HepG2 (cell line): ENCODE data around the gene SOSTDC1. TPM values are rescaled to one million over a fixed set of nuclear protein-coding genes. Genes with fewer than 3 reads are reported as not detected.

Experiments used
- CBX2 ChIP-seq, 2 experiments: fragments of 200-600 bp in 1 of 2; sonication (generic); formaldehyde crosslinking in 1 of 2; IDR thresholded peaks; 2 replicates each; pipeline versions ENCODE4 v1.7.0 to v1.8.1; 2018 to 2022; ENCODE audit warnings: low read depth in 2 of 2, low read length in 1 of 2, mild to moderate bottlenecking in 1 of 2, missing genetic modification reagents in 1 of 2
- DMAP1 ChIP-seq: IDR thresholded peaks from 2 replicates; pipeline ENCODE4 v1.6.1; 2016
- HIVEP1 ChIP-seq: sonication (generic); formaldehyde crosslinking; IDR thresholded peaks from 2 replicates; pipeline ENCODE4 v1.4.0; 2020; ENCODE audit warnings: mild to moderate bottlenecking, missing genetic modification reagents
- IKZF1 ChIP-seq: fragments of 450-650 bp; IDR thresholded peaks from 2 replicates; pipeline ENCODE4 v1.7.1; 2016
- MTF1 ChIP-seq: sonication (generic); formaldehyde crosslinking; IDR thresholded peaks from 2 replicates; pipeline ENCODE4 v1.5.0; 2020; ENCODE audit warnings: missing genetic modification reagents
- NFRKB ChIP-seq: fragments of 450-650 bp; IDR thresholded peaks from 2 replicates; pipeline ENCODE4 v1.6.1; 2017
- PITX1 ChIP-seq: sonication (generic); formaldehyde crosslinking; IDR thresholded peaks from 2 replicates; pipeline ENCODE4 v1.5.1; 2020; ENCODE audit warnings: mild to moderate bottlenecking, missing genetic modification reagents
- RAD21 ChIP-seq: fragments of 450-650 bp; formaldehyde crosslinking; IDR thresholded peaks from 2 replicates; pipeline ENCODE4 v1.5.0; 2020; ENCODE audit warnings: mild to moderate bottlenecking
- REXO4 ChIP-seq: sonication (generic); formaldehyde crosslinking; IDR thresholded peaks from 2 replicates; pipeline ENCODE4 v1.8.0; 2022; ENCODE audit warnings: missing genetic modification reagents, mild to moderate bottlenecking, borderline replicate concordance
- SAFB2 ChIP-seq: sonication (generic); formaldehyde crosslinking; IDR thresholded peaks from 2 replicates; pipeline ENCODE4 v1.5.1; 2020; ENCODE audit warnings: missing genetic modification reagents, low read depth, mild to moderate bottlenecking, borderline replicate concordance
- SMARCC2 ChIP-seq: fragments of 450-650 bp; IDR thresholded peaks from 2 replicates; pipeline ENCODE4 v1.6.1; 2017; ENCODE audit warnings: antibody characterized with exemption, mild to moderate bottlenecking
- SNAI1 ChIP-seq: sonication (generic); formaldehyde crosslinking; IDR thresholded peaks from 2 replicates; pipeline ENCODE4 v1.5.0; 2020; ENCODE audit warnings: mild to moderate bottlenecking, missing genetic modification reagents, borderline replicate concordance
- THAP11 ChIP-seq: IDR thresholded peaks from 2 replicates; pipeline ENCODE4 v1.6.1; 2016; ENCODE audit warnings: missing biosample characterization, missing genetic modification reagents
- TSC22D2 ChIP-seq: sonication (generic); formaldehyde crosslinking; IDR thresholded peaks from 2 replicates; pipeline ENCODE4 v1.5.1; 2020; ENCODE audit warnings: missing genetic modification reagents, mild to moderate bottlenecking, borderline replicate concordance
- ZNF296 ChIP-seq: sonication (generic); formaldehyde crosslinking; conservative IDR thresholded peaks from 2 replicates; pipeline ENCODE4 v1.5.0; 2020; ENCODE audit warnings: mild to moderate bottlenecking, missing genetic modification reagents
- ZNF335 ChIP-seq: sonication (generic); formaldehyde crosslinking; IDR thresholded peaks from 2 replicates; pipeline ENCODE4 v1.4.0; 2020; ENCODE audit warnings: missing genetic modification reagents
- ZNF468 ChIP-seq: sonication (generic); formaldehyde crosslinking; IDR thresholded peaks from 2 replicates; pipeline ENCODE4 v1.8.0; 2022; ENCODE audit warnings: mild to moderate bottlenecking, moderate library complexity, missing genetic modification reagents
- ZNF780A ChIP-seq: sonication (generic); formaldehyde crosslinking; IDR thresholded peaks from 2 replicates; pipeline ENCODE4 v1.8.0; 2022; ENCODE audit warnings: mild to moderate bottlenecking, missing genetic modification reagents, moderate library complexity
- ZZZ3 ChIP-seq: sonication (generic); formaldehyde crosslinking; IDR thresholded peaks from 2 replicates; pipeline ENCODE4 v1.4.0; 2020; ENCODE audit warnings: missing genetic modification reagents, mild to moderate bottlenecking, borderline replicate concordance
- polyA plus RNA-seq, 8 experiments: library from polyadenylated mRNA; depleted of rRNA in 3 of 8; stranded (reverse) in 7 of 8; unstranded in 1 of 8; fragments of >200 nt; fragmentation: Illumina TruSeq in 4 of 8; extraction: Trizol in 4 of 8; gene quantifications; 2 replicates each; pipeline versions ENCODE4 v1.2.1 to v1.2.3, GENCODE V29; 2011 to 2016; ENCODE audit warnings: low read depth in 4 of 8, missing spikeins in 1 of 8, mixed read lengths in 1 of 8; ENCODE audit not compliant: insufficient read depth in 1 of 8
- total RNA-seq, 5 experiments: library from RNA; depleted of rRNA; stranded (reverse); fragments of >200 nt; fragmentation: Illumina TruSeq; extraction: Trizol; gene quantifications; 2 replicates each; pipeline ENCODE4 v1.2.3, GENCODE V29; 2016; ENCODE audit warnings: low read depth in 1 of 5
- TF ChIP-seq, protein P1 (sequence below): sonication (generic); formaldehyde crosslinking; IDR thresholded peaks from 2 replicates; pipeline ENCODE4 v1.5.0; 2020; ENCODE audit warnings: mild to moderate bottlenecking, missing genetic modification reagents
- TF ChIP-seq, protein P2 (sequence below): sonication (generic); formaldehyde crosslinking; IDR thresholded peaks from 2 replicates; pipeline ENCODE4 v1.5.0; 2020; ENCODE audit warnings: mild to moderate bottlenecking, missing genetic modification reagents
- TF ChIP-seq, protein P3 (sequence below): sonication (generic); formaldehyde crosslinking; IDR thresholded peaks from 2 replicates; pipeline ENCODE4 v1.5.0; 2020; ENCODE audit warnings: missing genetic modification reagents, mild to moderate bottlenecking, borderline replicate concordance
- TF ChIP-seq, protein P4 (sequence below): sonication (generic); formaldehyde crosslinking; IDR thresholded peaks from 2 replicates; pipeline ENCODE4 v1.8.0; 2023; ENCODE audit warnings: mild to moderate bottlenecking, missing genetic modification reagents

SOSTDC1 gene
- total and polyA plus RNA-seq, 2 of the 13 experiments (the other 11 are each of a cell fraction or from before 2014, with no cell fraction given): not detected

DNA sequence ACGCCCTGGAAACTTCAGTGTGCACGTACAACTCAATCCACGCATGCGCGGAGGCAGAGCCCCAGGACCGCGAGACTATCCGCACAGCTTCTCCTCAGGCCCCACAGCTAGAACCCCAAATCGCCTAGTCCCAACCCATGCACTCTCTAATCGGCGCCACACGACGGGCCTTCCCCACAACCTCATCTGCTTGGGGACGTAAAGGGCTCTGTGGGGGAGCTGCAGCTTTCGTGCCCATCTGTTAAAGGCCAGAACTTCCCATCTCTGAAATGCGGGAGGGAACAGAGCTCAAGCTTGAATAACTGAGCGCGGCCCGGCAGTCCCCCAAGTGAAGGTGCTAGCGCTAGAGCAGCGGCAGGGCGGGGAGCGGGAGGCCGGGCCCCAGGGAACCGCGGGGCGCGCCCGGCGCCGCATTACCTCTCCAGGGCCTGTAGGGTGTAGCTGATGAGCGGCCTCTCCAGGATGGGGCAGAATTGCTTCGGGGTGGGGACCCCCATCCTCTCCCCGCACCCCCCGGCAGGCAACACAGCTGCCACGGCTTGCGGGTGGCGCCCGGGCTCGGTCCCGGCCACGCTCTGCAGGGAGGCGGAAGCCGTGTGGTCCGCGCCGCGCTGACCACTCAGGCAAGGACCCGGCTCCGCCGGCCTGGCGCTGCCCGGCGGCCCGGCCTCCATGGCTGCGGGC is 44.7 kb downstream of the SOSTDC1 start (continued):
- TF ChIP-seq CBX2 (IDR thresholded peaks at IDR 0.05; ENCODE audit: low read depth, low read length) (no peak), CBX2 (CRISPR knock-in tag; IDR thresholded peaks at IDR 0.05; ENCODE audit: low read depth) (no peak), ZNF335 (CRISPR knock-in tag) (peak; percentile 3; the same call in 1 of the 2 replicates), SAFB2 (peak; percentile 38; the same call in 1 of the 2 replicates), ZNF468 (CRISPR knock-in tag) (no peak), RAD21 (CRISPR knock-in tag) (peak; percentile 21; the same call in 1 of the 2 replicates), PITX1 (peak; percentile 26; the same call in 1 of the 2 replicates), DMAP1 (CRISPR knock-in tag) (peak; percentile 61; the same call in 1 of the 2 replicates), SMARCC2 (no peak), SNAI1 (CRISPR knock-in tag) (0 out of 2 replicates have a peak, but pooled peaks have one; percentile 22), ZNF296 (CRISPR knock-in tag) (peak; percentile 74; the same call in 1 of the 2 replicates), IKZF1 (no peak), HIVEP1 (CRISPR knock-in tag) (peak; percentile 36), REXO4 (no peak), THAP11 (CRISPR knock-in tag) (peak; percentile 16), ZNF780A (CRISPR knock-in tag) (0 out of 2 replicates have a peak, but pooled peaks have one; percentile 62), TSC22D2 (peak; percentile 41; the same call in 1 of the 2 replicates), NFRKB (no peak), ZZZ3 (CRISPR knock-in tag) (0 out of 2 replicates have a peak, but pooled peaks have one; percentile 42), MTF1 (CRISPR knock-in tag) (no peak)
- TF ChIP-seq, protein P1, sequence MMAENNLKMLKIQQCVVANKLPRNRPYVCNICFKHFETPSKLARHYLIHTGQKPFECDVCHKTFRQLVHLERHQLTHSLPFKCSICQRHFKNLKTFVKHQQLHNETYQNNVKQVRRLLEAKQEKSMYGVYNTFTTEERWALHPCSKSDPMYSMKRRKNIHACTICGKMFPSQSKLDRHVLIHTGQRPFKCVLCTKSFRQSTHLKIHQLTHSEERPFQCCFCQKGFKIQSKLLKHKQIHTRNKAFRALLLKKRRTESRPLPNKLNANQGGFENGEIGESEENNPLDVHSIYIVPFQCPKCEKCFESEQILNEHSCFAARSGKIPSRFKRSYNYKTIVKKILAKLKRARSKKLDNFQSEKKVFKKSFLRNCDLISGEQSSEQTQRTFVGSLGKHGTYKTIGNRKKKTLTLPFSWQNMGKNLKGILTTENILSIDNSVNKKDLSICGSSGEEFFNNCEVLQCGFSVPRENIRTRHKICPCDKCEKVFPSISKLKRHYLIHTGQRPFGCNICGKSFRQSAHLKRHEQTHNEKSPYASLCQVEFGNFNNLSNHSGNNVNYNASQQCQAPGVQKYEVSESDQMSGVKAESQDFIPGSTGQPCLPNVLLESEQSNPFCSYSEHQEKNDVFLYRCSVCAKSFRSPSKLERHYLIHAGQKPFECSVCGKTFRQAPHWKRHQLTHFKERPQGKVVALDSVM (CRISPR knock-in tag): no peak
- TF ChIP-seq, protein P2, sequence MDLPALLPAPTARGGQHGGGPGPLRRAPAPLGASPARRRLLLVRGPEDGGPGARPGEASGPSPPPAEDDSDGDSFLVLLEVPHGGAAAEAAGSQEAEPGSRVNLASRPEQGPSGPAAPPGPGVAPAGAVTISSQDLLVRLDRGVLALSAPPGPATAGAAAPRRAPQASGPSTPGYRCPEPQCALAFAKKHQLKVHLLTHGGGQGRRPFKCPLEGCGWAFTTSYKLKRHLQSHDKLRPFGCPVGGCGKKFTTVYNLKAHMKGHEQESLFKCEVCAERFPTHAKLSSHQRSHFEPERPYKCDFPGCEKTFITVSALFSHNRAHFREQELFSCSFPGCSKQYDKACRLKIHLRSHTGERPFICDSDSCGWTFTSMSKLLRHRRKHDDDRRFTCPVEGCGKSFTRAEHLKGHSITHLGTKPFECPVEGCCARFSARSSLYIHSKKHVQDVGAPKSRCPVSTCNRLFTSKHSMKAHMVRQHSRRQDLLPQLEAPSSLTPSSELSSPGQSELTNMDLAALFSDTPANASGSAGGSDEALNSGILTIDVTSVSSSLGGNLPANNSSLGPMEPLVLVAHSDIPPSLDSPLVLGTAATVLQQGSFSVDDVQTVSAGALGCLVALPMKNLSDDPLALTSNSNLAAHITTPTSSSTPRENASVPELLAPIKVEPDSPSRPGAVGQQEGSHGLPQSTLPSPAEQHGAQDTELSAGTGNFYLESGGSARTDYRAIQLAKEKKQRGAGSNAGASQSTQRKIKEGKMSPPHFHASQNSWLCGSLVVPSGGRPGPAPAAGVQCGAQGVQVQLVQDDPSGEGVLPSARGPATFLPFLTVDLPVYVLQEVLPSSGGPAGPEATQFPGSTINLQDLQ: peak; percentile 31; the same call in 1 of the 2 replicates
- TF ChIP-seq, protein P3, sequence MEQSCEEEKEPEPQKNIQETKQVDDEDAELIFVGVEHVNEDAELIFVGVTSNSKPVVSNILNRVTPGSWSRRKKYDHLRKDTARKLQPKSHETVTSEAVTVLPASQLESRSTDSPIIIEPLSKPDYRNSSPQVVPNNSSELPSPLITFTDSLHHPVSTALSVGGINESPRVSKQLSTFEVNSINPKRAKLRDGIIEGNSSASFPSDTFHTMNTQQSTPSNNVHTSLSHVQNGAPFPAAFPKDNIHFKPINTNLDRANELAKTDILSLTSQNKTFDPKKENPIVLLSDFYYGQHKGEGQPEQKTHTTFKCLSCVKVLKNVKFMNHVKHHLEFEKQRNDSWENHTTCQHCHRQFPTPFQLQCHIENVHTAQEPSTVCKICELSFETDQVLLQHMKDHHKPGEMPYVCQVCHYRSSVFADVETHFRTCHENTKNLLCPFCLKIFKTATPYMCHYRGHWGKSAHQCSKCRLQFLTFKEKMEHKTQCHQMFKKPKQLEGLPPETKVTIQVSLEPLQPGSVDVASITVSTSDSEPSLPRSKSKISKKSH (CRISPR knock-in tag): peak; percentile 85
- TF ChIP-seq, protein P4, sequence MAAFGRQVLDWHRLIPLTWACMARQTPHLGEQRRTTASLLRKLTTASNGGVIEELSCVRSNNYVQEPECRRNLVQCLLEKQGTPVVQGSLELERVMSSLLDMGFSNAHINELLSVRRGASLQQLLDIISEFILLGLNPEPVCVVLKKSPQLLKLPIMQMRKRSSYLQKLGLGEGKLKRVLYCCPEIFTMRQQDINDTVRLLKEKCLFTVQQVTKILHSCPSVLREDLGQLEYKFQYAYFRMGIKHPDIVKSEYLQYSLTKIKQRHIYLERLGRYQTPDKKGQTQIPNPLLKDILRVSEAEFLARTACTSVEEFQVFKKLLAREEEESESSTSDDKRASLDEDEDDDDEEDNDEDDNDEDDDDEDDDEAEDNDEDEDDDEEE (CRISPR knock-in tag): no peak
